Measurements from ENCODE around the gene CENPP.

The CENPP gene

GRCh38 chr9:92608909-92609445 lies 283.2 kb downstream of the CENPP start:
- TF ChIP-seq NFIC (IDR thresholded peaks at IDR 0.05) (no peak), TCF12 (IDR thresholded peaks at IDR 0.05; ENCODE audit: low read depth) (no peak), ZBTB7A (IDR thresholded peaks at IDR 0.05; ENCODE audit: low read depth) (no peak), TEAD4 (IDR thresholded peaks at IDR 0.05) (no peak), MAX (IDR thresholded peaks at IDR 0.05) (no peak), EGR1 (IDR thresholded peaks at IDR 0.05) (no peak), TAF1 (IDR thresholded peaks at IDR 0.05; ENCODE audit: low read depth) (no peak)

GRCh38 chr9:92610470-92611420 lies 285.0 kb downstream of the CENPP start:
- TF ChIP-seq ZBTB7A (IDR thresholded peaks at IDR 0.05; ENCODE audit: low read depth) (no peak), CREB1 (IDR thresholded peaks at IDR 0.05; ENCODE audit: low read depth) (no peak), RAD21 (IDR thresholded peaks at IDR 0.05; ENCODE audit: low read depth) (no peak), TEAD4 (IDR thresholded peaks at IDR 0.05) (no peak), CEBPB (IDR thresholded peaks at IDR 0.05) (no peak), TAF1 (IDR thresholded peaks at IDR 0.05; ENCODE audit: low read depth) (no peak), EGR1 (IDR thresholded peaks at IDR 0.05) (no peak), YY1 (IDR thresholded peaks at IDR 0.05; ENCODE audit: low read depth) (no peak), USF1 (IDR thresholded peaks at IDR 0.05) (no peak), MAX (IDR thresholded peaks at IDR 0.05) (no peak), FOXM1 (IDR thresholded peaks at IDR 0.05; ENCODE audit: borderline replicate concordance, low read depth) (no peak), TCF12 (IDR thresholded peaks at IDR 0.05; ENCODE audit: low read depth) (no peak), REST (IDR thresholded peaks at IDR 0.05; ENCODE audit: low read depth) (no peak), EP300 (IDR thresholded peaks at IDR 0.05; ENCODE audit: borderline replicate concordance) (no peak), NFIC (IDR thresholded peaks at IDR 0.05) (no peak)

GRCh38 chr9:92611621-92612285 lies 286.0 kb downstream of the CENPP start:
- TF ChIP-seq MAX (IDR thresholded peaks at IDR 0.05), result no peak
- no peak for TF ChIP-seq REST (IDR thresholded peaks at IDR 0.05; ENCODE audit: low read depth)
- TF ChIP-seq FOXM1 (IDR thresholded peaks at IDR 0.05; ENCODE audit: borderline replicate concordance, low read depth), result no peak
- no peak for TF ChIP-seq ZBTB7A (IDR thresholded peaks at IDR 0.05; ENCODE audit: low read depth)
- TF ChIP-seq TEAD4 (IDR thresholded peaks at IDR 0.05), result no peak
- no peak for TF ChIP-seq EP300 (IDR thresholded peaks at IDR 0.05; ENCODE audit: borderline replicate concordance)
- TF ChIP-seq YY1 (IDR thresholded peaks at IDR 0.05; ENCODE audit: low read depth), result no peak
- TF ChIP-seq TCF12 (IDR thresholded peaks at IDR 0.05; ENCODE audit: low read depth), result no peak
- no peak for TF ChIP-seq CREB1 (IDR thresholded peaks at IDR 0.05; ENCODE audit: low read depth)
- no peak for TF ChIP-seq TAF1 (IDR thresholded peaks at IDR 0.05; ENCODE audit: low read depth)
- TF ChIP-seq RAD21 (IDR thresholded peaks at IDR 0.05; ENCODE audit: low read depth), result no peak
- TF ChIP-seq CEBPB (IDR thresholded peaks at IDR 0.05), result no peak
- no peak for TF ChIP-seq NFIC (IDR thresholded peaks at IDR 0.05)
- TF ChIP-seq USF1 (IDR thresholded peaks at IDR 0.05), result no peak
- TF ChIP-seq EGR1 (IDR thresholded peaks at IDR 0.05), result no peak

GRCh38 chr9:92612292-92612691 lies 286.5 kb downstream of the CENPP start:
- TF ChIP-seq TCF12 (IDR thresholded peaks at IDR 0.05; ENCODE audit: low read depth), result no peak
- TF ChIP-seq ZBTB7A (IDR thresholded peaks at IDR 0.05; ENCODE audit: low read depth), result no peak
- no peak for TF ChIP-seq USF1 (IDR thresholded peaks at IDR 0.05)
- TF ChIP-seq YY1 (IDR thresholded peaks at IDR 0.05; ENCODE audit: low read depth), result no peak
- no peak for TF ChIP-seq RAD21 (IDR thresholded peaks at IDR 0.05; ENCODE audit: low read depth)
- no peak for TF ChIP-seq TAF1 (IDR thresholded peaks at IDR 0.05; ENCODE audit: low read depth)
- TF ChIP-seq CEBPB (IDR thresholded peaks at IDR 0.05), result no peak
- no peak for TF ChIP-seq TEAD4 (IDR thresholded peaks at IDR 0.05)
- TF ChIP-seq EGR1 (IDR thresholded peaks at IDR 0.05), result no peak
- no peak for TF ChIP-seq REST (IDR thresholded peaks at IDR 0.05; ENCODE audit: low read depth)
- TF ChIP-seq NFIC (IDR thresholded peaks at IDR 0.05), result no peak
- TF ChIP-seq EP300 (IDR thresholded peaks at IDR 0.05; ENCODE audit: borderline replicate concordance), result no peak
- no peak for TF ChIP-seq CREB1 (IDR thresholded peaks at IDR 0.05; ENCODE audit: low read depth)
- TF ChIP-seq MAX (IDR thresholded peaks at IDR 0.05), result no peak
- TF ChIP-seq FOXM1 (IDR thresholded peaks at IDR 0.05; ENCODE audit: borderline replicate concordance, low read depth), result no peak

All from Ishikawa (cell line).